GM21619 (cell line): ENCODE data around the gene CNPPD1.

ENCODE experiments used
- ATAC-seq: cut with Tn5 transposase; IDR thresholded peaks from one replicate; pipeline ENCODE4 v1.9.1; 2021; ENCODE audit not compliant: unreplicated experiment

The CNPPD1 gene

DNA sequence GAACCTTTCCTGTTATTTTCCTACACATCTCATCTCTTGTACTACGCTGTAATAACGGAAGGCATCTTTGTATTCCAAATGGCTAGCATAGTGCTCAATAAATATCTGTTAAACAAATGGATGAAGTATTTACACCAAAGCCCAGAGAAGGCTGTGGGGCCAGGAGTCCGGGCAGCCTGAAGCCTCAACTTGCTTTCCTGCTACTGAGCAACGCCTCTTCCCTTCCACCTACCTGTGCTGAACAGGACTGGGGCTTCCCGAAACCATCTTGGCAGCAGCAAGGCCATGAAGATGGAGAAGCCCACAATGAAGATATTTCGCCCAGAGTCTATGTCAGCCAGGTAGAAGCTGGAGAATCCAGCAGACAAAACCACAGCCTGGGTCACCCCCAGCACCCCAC, 13.6 kb downstream of the CNPPD1 start:
- no peak for ATAC-seq

DNA sequence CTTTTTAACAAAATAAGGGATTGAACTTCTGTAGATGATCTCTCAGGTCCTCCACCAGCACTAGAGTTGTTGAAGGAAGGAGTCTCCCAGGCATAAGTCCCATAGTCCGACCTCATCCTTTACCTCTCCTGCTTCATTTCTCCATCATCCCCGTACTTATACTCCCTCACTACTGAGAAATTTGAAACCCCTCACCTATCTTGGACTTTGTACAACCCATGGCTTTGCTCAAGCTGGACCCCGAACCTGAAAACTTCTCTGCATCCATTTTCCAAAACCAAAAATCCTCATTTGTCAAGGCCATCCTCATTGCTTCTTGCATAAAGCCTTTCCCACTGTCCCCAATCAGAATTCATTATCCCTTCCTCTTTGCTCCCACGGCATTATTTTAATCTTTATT, 15.6 kb downstream of the CNPPD1 start:
- no peak for ATAC-seq

DNA sequence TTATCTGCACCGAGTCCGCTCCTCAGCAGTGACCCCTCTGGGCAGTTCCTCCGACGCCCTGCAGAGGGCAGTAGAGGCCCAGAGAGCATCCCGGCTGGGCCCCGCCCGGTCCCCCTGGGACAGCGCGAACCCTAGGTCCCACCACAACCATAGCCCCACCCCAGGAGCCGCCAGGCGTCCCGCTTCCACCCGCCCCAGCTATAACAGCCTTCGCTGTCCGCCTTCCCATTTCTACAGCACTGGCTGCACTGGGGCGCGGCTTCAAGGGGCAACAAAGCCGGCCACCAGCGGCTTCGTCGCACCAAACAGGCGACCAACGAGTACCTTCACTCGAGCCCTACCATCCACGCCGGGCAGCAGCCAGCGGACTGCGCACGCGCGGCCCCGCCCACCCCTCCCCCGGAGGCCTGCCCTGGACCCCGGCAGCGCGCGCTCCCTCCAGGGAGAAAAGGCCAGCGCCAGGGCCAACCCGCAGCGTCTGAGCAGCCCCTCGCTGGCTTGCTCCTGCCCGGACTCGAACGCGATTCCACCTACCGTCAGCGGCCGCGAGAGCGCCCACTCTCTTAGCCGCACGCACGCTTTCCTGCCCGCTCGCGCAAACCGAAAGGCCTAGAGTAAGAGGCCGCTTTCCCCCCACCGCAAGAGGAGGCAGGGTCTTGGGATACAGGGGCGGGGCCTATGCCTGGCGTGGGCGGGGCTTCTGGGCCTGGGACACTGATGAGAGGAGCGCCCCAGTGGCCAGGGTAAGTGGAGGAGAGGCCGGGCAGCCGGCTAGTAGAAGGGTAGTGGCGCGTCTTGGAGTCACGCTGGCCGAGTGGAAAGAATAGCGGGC, 16.3 kb downstream of the CNPPD1 start, which contains the start of gene NHEJ1:
Gene NHEJ1, minus strand, starts transcription at position 630 of the 832 bp plus-strand sequence. CDS start 2,453 bp downstream, outside the sequence.
- peak; percentile 87 for ATAC-seq

DNA sequence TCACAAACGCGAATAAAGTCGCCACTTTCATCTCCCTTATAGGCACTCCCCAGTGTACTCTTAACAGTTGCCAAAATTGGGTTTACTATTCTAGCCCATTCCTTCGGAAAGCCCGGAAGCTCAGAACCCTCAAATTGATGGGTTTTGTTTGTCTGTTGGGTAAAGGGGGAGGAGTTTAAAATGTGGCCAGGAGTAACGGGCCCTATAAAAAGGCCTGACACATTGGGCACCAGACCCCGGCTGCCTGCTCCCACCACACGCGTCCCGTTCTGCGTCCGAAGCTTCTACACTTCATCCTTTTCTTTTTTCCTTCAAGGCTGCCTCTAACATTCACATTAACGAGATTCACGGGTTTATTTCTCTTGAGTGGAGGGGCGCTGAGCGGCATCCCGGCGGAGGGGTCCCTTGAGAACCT, 16.9 kb downstream of the CNPPD1 start:
- ATAC-seq, result no peak

DNA sequence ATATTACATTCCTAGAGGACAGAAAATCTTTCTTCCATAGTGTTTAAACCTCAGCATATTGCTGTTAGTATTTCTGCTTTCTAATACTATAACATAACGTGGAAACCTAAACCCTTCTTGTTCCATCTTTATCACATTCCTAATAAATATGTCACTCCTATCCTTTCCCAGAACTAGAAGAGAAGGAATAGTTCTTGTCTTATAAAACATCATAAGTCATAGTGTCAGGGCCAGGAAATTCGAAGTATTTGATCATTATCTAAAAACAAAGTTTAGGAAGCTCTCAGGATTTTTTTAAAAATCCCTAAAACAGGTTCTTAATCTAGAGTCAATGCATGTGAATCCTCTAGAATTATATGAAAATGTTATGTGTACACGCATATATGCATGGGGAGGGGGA, 18.1 kb downstream of the CNPPD1 start:
- no peak for ATAC-seq

DNA sequence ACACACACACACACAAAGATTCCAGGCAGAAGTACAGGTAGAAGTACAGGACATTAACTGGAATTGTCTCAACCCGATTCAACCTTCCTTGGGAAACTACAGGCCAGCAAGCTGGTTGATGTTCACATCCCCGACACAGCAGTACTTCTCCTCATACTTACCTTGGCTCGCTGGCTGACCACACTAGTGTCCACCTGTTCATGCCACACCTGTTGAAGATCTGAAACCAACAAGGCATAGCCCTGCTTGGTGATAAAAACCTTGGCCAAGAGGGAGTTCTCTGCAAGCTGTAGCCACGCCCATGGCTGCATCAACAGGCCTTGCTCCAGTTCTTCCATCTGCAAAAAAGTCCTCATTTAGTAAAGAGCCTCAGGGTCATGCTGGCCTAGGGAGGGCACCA, 18.7 kb downstream of the CNPPD1 start:
- no peak for ATAC-seq

DNA sequence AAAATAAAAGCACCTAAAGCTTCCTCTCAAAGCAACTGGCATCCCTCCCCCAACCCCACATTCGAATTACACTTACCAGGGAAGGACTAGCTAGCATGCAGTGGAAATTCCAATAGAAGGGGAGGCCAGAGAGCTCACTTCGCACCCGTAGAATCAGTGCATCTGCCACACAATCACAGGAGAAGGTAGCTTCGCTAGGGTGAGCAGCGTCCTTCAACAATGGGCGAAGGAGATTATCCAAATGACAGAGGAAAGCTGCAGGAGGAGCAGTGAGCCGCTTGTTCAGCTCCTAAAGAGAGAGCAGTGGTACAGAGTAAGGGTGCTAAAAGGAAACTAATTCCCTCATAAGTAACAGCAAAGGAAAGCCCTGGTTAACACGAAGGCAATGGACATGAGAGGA, 19.3 kb downstream of the CNPPD1 start:
- ATAC-seq, result no peak

DNA sequence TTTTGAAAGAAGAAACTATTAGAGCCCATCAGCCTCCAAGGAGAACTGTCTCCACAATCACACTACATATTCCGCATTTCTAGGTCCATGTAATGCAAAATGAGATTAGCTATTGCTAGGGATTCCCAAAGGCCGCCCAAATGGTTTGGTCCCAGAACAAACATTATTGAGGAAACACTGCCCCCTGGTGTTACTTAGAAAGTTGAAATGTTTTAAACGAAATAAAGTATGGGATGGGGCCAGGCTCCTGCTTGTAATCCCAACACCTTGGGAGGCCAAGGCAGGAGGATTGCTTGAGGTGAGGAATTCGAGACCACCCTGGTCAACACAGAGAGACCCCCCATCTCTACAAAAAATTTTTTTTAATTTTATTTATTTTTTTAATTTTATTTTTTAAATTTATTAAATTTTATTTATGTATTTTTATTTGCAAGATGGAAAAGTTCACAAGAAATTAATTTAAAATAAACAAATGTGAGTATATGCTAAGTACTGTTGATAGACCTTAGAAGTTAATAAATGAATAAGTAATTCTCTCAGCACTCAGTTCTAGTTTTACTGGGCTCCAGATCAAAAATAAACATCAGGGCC, 21.6 kb downstream of the CNPPD1 start:
- ATAC-seq, result no peak

DNA sequence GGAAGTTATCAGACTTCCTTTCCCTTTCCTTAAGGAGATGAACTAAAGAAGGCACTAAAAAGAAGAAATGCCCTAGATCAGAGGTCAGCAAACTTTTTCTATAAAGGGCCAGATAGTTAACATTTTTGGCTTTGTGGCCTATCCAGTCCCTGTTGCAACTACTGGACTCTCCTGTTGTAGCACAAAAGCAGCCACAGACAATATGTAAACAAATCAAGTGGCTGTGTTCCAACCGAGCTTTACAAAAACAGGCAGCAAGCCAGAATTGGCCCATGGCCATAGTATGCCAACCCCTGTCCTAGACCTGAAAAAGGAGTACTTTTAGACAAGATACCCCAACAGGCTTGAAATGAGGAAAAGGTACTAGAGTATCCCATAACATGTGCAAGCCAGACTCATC, 27.1 kb downstream of the CNPPD1 start:
- no peak for ATAC-seq

DNA sequence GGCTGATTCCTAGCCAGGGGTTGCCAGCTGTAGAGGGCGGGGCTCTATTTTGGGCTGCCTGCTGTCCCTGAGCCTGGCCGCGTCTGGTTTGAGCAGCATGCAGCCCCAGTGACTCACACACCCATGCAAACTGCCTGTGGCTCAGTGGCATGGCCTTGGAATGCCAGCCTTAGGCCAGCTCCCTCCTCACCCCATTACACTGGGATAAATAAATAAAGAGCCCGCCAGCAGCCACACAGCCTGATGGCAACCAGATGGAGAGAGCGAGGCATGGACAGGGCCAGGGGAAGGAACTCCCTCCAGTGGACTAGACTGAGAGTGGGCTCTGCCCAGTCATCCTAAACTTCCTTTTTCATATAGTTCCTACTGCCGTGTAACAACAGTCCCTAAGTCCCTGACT, 34.4 kb downstream of the CNPPD1 start:
- no peak for ATAC-seq

DNA sequence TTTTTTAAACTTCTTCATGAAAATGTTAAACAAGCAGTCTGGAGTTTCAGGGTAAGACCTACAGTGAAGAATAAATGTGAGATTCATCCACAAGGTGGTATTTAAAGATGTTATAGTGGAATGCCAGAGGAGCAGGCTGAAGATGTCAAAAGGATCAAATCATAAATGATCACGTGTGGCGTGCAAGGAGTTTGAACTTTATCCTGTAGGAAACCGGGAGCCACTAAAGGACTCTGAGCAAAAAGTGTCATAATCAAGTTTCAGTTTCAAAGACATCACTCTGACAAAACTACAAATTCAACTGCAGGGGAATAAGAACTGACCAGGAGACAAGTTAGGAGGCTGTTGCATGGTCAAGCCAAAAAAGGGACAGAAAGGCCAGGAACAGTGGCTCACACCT, 36.0 kb downstream of the CNPPD1 start:
- ATAC-seq, result no peak

DNA sequence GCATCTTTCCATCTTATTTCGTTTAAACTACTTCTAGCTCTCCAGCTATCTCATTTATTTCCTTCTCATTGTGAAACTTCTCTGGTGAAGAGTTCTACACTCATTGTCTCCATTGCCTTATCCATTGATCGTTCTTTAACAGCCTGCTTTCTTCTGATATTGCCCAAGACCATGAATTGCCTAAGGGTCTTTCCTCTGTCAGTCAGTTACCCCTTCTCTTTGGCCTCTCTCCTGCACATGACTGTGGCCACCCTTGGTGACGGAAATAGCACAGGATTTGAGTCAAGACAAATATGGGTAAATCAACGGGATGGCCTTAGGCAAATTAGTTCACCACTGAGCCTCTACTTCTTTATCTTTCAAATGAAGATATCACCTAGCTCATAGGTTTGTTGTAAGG, 42.7 kb downstream of the CNPPD1 start:
- ATAC-seq, result no peak

DNA sequence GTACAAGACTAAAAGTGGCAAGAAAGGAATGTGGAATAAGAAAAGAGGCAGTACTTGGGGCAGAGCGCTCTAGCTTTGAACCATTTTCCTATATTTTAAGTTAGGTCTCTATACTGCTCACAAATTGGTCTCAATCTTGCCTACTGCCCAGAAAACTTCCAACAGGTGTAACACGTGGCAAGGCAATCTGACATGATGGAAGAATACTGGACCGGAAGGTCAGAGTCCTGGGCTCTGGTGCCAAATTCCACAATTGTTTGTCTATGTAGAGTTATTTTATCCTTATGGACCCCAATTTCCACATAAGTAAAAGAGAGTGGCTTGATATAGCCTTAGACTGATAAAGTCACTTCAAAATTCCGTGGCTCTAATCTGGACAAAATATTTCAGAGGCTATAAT, 45.0 kb downstream of the CNPPD1 start:
- no peak for ATAC-seq

DNA sequence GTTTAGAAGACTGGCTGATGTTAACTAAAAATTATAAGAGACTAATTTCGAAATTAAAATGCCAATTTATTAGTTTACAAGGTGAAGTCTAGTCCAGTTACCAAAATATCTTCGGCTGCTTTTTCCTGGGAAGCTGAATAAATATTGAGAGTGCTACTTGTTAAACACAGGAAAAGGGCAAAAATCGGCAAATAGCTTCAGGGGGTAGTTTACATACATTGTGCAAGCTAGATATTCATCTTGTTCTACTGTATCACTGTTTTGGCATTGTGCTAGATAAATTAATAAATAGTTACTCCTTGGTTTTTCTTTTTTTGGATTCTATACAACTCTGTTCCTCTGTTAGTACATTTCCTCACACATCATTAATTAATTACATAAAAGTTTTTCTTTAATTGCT, 45.4 kb downstream of the CNPPD1 start:
- ATAC-seq, result no peak

DNA sequence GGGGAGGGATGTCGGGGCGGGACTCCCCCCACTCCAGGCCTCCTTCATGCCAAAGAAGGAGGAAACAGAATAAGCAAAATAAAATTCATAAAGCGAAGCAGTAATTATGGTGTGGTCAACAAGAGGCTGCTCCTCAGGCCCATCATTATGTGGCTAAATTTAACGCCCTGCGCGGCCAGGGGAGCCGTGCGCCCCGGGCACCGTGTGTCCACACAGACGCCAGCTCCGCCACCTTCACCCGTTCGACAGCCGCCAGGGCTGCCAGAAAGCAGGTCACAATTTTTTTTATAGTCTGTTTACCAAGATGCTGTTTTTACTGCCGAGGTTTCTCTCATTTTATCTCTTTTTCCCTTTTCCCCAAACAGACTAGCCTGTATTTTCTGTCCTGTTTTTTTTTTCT, 47.1 kb downstream of the CNPPD1 start:
- no peak for ATAC-seq

DNA sequence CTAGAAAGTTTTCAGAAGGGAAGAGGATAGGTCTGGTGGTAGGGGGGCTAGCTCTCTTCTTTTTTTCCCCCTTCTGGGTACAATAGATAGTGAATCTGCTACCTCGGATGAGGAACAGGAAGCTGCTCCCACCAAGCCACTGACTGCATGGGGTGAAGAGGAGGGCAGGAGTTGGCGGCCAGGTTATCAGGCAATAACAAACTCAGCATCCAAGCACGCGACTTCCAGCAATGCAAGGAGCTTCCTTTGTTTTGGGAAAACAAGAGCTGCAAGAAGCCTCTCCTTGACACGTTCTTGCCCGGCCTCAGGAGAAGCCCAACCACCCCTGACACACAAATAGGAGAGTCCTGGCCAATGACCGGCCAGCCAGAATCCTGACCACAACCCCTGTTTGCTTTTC, 48.3 kb downstream of the CNPPD1 start:
- no peak for ATAC-seq

DNA sequence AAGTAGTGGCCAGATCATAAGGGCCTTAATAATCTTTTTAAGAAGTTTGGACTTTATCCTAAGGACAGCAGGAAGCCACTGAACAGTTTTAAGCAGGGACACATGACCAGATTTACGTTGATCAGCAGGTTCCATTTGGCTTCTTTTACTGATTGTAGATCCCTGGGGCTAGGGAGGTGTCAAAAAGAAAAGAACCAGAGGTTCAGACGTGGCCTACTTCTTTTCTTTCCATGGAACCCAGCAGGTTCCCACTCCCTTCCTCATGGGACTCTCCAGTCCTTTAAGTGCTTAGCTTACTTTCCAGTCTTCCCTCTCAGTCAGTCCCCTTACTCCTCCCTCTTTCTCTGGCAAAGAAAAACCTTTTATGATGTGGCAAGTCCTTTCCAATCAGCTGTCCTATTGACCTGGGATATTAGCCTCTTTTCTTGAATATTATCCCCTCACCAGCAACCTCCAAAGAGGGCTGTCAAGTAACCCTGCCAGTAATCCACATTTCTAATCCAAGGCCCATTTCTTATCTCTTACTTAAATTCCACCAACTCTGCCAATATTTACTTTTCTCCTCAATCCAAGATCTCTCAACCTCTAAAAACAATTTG, 49.6 kb downstream of the CNPPD1 start:
- no peak for ATAC-seq

DNA sequence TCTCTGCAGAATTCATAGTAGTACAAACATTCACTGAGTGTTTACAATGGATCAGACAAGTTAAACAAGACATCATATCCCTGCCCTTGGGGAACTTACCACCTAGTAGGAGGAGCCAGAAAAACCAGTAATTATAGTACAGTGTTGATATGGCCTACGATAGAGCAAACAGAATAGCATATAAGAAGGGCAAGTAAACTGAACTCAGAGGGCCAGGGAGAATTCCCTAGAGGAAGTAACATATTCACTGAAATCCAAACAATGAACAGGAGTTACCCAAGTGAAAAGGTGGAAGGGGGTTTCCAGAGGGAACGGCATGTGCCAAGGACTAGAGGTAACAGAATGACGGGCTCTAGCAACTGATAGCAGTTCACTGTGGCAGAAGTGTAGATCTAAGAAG, 50.2 kb downstream of the CNPPD1 start:
- no peak for ATAC-seq

DNA sequence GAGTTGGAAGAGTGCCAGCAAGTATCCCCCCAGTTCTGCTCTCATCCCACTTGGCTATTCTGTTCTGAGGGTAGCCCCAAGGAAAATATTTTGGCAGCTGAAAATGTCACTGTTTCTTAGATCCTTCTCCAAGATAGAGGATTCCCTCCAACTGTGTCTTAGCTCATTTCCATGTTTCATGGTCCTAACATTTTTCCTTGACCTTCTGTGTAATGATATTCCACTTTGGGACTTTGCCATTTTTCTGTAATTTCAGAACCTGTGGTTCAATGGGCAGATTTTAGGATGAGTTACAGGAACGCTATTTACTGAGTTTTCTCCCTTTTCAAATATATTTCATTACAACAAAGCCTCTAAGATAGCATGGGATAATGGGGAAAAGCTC, 50.8 kb downstream of the CNPPD1 start:
- no peak for ATAC-seq

DNA sequence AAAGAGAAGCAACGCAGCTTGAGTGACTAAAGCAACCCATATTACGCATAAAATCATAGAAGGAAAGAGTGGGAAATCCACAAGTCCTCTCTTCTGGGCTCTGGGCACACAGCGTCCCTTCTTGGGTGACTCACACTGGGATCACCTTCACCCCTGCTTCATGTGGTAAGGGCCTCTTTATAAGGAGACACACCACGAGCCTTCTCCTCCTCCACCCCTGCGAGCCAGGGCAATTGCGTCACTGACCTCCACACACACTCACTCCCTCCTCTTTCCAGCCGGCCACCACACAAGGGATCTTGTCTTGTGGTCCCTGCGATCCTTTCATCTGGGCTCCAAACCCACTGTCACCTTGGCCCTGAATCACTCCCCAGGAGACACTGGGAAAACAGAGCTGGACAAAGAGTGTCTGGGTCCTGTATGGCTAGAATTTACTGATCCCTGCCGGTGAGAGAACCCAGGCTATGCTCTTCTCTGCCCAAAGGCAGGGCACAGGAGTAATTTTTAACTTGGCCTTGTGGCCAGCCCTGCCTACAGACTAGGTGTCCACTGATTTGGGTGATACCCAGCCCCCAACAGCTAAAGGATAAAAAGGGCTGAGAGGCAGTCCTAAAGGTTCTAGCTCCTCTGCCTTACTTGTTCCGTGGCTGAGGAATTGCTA, 51.4 kb downstream of the CNPPD1 start:
- no peak for ATAC-seq

DNA sequence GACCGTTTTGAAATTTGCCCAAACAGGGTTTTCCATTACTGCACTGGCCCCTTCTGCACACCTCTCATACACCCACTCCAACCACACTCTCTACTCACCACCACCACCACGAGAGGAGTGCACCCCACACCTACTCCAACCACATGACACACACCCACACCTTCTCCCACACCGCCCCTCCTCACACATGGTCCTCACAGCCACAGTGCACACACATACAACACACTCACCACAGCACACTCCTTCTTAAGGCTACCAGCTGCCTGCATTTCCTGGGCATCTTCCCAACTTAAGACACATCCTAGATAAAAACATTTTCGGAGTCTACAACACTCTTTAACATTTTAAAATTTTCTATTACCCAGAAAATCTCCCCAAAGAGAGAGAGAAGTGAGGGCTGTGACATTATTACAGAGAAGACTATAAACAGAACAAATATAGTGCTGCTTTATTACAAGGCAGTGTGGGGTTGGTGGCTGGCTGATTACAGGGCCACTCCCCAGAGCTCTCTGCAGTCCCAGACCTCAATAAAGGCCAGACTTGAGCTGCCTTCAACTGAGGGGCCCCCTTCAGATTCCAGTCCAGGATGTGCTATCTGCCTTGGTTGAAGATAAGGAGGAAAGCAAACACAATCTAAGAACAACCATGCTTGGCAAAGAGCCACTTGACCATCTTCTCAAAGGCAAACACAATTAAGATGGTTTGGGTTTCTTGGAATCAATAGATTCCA, 52.2 kb downstream of the CNPPD1 start:
- ATAC-seq, result no peak
